Measurements from ENCODE around the gene ATP10A.

ATP10A gene

DNA sequence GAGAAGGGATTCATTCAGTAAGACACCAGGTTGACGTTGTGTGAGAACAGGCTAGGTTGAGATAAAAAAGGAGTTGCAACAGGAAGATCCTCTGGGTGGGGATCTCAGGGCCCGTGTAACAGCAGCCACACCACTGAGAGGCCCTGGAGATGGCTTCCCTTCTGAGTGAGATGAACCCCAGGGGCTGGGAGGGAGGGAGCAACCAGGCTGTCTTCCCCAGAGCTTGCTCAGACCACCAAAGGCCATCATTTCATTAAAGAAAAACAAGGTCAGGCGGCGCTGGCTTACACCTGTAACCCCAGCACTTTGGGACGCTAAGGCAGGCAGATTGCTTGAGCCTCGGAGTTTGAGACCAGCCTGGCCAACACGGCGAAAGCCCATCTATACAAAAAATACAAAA, 187.7 kb downstream of the ATP10A start:
- Histone ChIP-seq H3K27me3 (ENCODE audit: control insufficient read depth, insufficient read depth, low read length) (peaks cover 7% of the 10 kb centered on the region), H3K4me1 (ENCODE audit: control insufficient read depth, insufficient read depth, low read length) (peaks cover under 1% of the 10 kb centered on the region), H3K9me3 (ENCODE audit: control insufficient read depth, low read length) (no peaks in the 10 kb centered on the region), H3K4me3 (ENCODE audit: low read length) (no peak overlapping the region), H3K9ac (ENCODE audit: low read length) (no peak overlapping the region), H3K36me3 (ENCODE audit: control insufficient read depth, insufficient read depth, low read length) (no peaks in the 10 kb centered on the region)

- H3K9me3 ChIP-seq (ENCODE audit: control insufficient read depth, low read length): no peaks in the 10 kb centered on the region
- H3K4me3 ChIP-seq (ENCODE audit: low read length): no peak overlapping the region
- no peak overlapping the region for H3K9ac ChIP-seq (ENCODE audit: low read length)
- peaks cover 12% of the 10 kb centered on the region for H3K27me3 ChIP-seq (ENCODE audit: control insufficient read depth, insufficient read depth, low read length)
- H3K4me1 ChIP-seq (ENCODE audit: control insufficient read depth, insufficient read depth, low read length): peaks cover 5% of the 10 kb centered on the region
- no peaks in the 10 kb centered on the region for H3K36me3 ChIP-seq (ENCODE audit: control insufficient read depth, insufficient read depth, low read length)
Measured at GRCh38 chr15:25674913-25675312, 188.2 kb downstream of the ATP10A start.

- Histone ChIP-seq H3K4me3 (ENCODE audit: low read length) (no peak overlapping the region), H3K9ac (ENCODE audit: low read length) (no peak overlapping the region), H3K9me3 (ENCODE audit: control insufficient read depth, low read length) (no peaks in the 10 kb centered on the region), H3K36me3 (ENCODE audit: control insufficient read depth, insufficient read depth, low read length) (no peaks in the 10 kb centered on the region), H3K27me3 (ENCODE audit: control insufficient read depth, insufficient read depth, low read length) (peaks cover 15% of the 10 kb centered on the region), H3K4me1 (ENCODE audit: control insufficient read depth, insufficient read depth, low read length) (peaks cover 6% of the 10 kb centered on the region)
Measured at GRCh38 chr15:25673972-25674371, 189.2 kb downstream of the ATP10A start.

- peaks cover 6% of the 10 kb centered on the region for H3K4me1 ChIP-seq (ENCODE audit: control insufficient read depth, insufficient read depth, low read length)
- no peaks in the 10 kb centered on the region for H3K36me3 ChIP-seq (ENCODE audit: control insufficient read depth, insufficient read depth, low read length)
- no peak overlapping the region for H3K9ac ChIP-seq (ENCODE audit: low read length)
- H3K27me3 ChIP-seq (ENCODE audit: control insufficient read depth, insufficient read depth, low read length): peaks cover 15% of the 10 kb centered on the region
- no peak overlapping the region for H3K4me3 ChIP-seq (ENCODE audit: low read length)
- H3K9me3 ChIP-seq (ENCODE audit: control insufficient read depth, low read length): no peaks in the 10 kb centered on the region
Measured at GRCh38 chr15:25673351-25673750, 189.8 kb downstream of the ATP10A start.

DNA sequence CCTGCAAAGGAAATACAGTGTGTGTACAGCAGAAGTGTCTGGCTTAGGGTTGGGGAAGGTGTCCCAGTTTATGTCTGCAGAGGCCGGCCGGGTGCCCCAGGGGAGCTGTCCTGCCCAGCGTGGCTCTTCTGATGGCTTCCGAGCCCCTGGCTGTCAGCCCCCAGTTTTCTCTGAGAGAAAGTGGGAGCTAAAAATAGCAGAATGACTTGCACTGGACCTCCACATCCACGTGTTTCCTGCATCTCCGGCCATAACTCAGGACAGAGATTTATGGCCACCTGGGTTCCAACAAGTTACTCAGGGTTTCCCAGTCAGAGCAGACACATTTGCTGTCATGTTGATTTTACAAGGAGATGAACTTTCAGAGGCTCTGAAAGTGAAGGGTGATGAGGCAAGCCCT, 192.0 kb downstream of the ATP10A start:
- H3K4me1 ChIP-seq (ENCODE audit: control insufficient read depth, insufficient read depth, low read length): peaks cover 6% of the 10 kb centered on the region
- H3K36me3 ChIP-seq (ENCODE audit: control insufficient read depth, insufficient read depth, low read length): no peaks in the 10 kb centered on the region
- H3K4me3 ChIP-seq (ENCODE audit: low read length): no peak overlapping the region

DNA sequence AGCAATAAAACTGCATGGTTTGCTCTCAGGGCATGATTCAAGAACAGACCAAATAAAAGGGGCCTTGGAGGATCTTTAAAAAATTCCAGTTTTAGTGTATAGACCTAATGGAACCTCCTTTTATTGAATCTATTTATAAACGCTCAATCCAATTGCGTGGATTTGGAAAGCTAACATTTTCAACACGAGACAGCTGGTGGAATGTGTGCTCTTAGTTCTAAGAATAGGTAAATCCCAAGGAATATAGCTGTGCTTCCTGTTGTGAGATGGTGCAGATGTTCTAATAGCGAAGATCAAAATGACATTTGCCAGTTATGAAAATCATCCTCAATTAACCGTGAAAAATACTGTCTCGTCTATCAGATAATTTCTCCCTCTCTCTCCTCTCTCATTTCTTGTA, 192.5 kb downstream of the ATP10A start:
- Histone ChIP-seq H3K9ac (ENCODE audit: low read length) (no peak overlapping the region), H3K4me1 (ENCODE audit: control insufficient read depth, insufficient read depth, low read length) (peaks cover 6% of the 10 kb centered on the region)

More for the DNA sequence above, 192.0 kb downstream of the ATP10A start:
- no peak overlapping the region for H3K9ac ChIP-seq (ENCODE audit: low read length)
- H3K27me3 ChIP-seq (ENCODE audit: control insufficient read depth, insufficient read depth, low read length): peaks cover 15% of the 10 kb centered on the region
- no peaks in the 10 kb centered on the region for H3K9me3 ChIP-seq (ENCODE audit: control insufficient read depth, low read length)

DNA sequence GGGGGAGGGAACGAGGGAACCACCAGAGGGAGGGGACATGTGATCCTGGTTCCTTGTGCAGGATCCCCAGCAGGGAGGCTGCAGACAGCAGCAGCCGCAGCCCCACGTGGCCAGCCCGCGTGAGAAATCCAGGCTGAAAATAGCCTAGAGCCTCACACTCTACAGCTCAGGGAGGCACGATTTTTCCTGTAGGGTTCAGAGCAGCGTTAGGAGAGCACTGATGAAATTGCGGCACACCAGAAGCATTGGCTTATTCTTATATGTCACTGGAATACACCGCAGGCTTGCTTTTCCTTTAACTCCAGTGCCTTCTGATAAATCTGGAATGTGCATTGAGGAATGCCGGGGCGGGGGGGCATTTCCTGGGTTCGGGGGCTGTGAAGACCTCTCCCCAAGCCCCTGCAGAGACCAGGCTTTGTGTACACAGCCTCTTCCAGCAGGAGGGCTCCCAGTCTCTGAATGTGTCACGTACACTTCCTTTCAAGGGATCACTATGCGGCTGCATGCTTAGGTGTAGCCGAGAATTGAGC, 193.0 kb downstream of the ATP10A start:
- Histone ChIP-seq H3K9me3 (ENCODE audit: control insufficient read depth, low read length) (no peaks in the 10 kb centered on the region), H3K36me3 (ENCODE audit: control insufficient read depth, insufficient read depth, low read length) (no peaks in the 10 kb centered on the region), H3K9ac (ENCODE audit: low read length) (no peak overlapping the region), H3K27me3 (ENCODE audit: control insufficient read depth, insufficient read depth, low read length) (peaks cover 15% of the 10 kb centered on the region), H3K4me3 (ENCODE audit: low read length) (no peak overlapping the region), H3K4me1 (ENCODE audit: control insufficient read depth, insufficient read depth, low read length) (peaks cover 6% of the 10 kb centered on the region)

More for the DNA sequence above, 192.5 kb downstream of the ATP10A start:
- no peak overlapping the region for H3K4me3 ChIP-seq (ENCODE audit: low read length)
- peaks cover 15% of the 10 kb centered on the region for H3K27me3 ChIP-seq (ENCODE audit: control insufficient read depth, insufficient read depth, low read length)
- H3K9me3 ChIP-seq (ENCODE audit: control insufficient read depth, low read length): no peaks in the 10 kb centered on the region
- no peaks in the 10 kb centered on the region for H3K36me3 ChIP-seq (ENCODE audit: control insufficient read depth, insufficient read depth, low read length)

DNA sequence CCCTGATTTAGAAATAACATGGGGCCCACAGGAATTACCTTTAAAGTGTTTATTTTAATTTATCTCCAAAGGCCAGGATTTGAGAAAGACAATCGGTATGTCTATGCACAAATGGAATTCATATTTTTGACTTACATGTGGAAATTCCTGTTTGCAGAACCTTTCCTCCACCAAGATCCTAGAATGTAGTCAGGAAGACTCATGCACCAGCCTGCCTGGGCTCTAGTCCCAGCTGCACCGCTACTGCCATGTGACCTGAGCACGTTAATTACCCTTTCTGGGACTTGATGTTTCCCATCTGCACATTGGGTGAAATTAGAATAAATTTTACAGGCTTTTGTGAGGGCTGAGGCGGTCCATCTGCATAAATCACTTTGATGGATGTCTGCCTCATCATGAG, 194.2 kb downstream of the ATP10A start:
- no peak overlapping the region for H3K4me3 ChIP-seq (ENCODE audit: low read length)

GRCh38 chr15:25668236-25668795, 194.8 kb downstream of the ATP10A start:
- no peaks in the 10 kb centered on the region for H3K36me3 ChIP-seq (ENCODE audit: control insufficient read depth, insufficient read depth, low read length)
- H3K27me3 ChIP-seq (ENCODE audit: control insufficient read depth, insufficient read depth, low read length): peaks cover 15% of the 10 kb centered on the region
- no peak overlapping the region for H3K9ac ChIP-seq (ENCODE audit: low read length)
- no peaks in the 10 kb centered on the region for H3K9me3 ChIP-seq (ENCODE audit: control insufficient read depth, low read length)
- no peak overlapping the region for H3K4me3 ChIP-seq (ENCODE audit: low read length)
- H3K4me1 ChIP-seq (ENCODE audit: control insufficient read depth, insufficient read depth, low read length): peaks cover 6% of the 10 kb centered on the region

More for the DNA sequence above, 194.2 kb downstream of the ATP10A start:
- Histone ChIP-seq H3K27me3 (ENCODE audit: control insufficient read depth, insufficient read depth, low read length) (peaks cover 15% of the 10 kb centered on the region), H3K4me1 (ENCODE audit: control insufficient read depth, insufficient read depth, low read length) (peaks cover 6% of the 10 kb centered on the region), H3K9ac (ENCODE audit: low read length) (no peak overlapping the region), H3K9me3 (ENCODE audit: control insufficient read depth, low read length) (no peaks in the 10 kb centered on the region), H3K36me3 (ENCODE audit: control insufficient read depth, insufficient read depth, low read length) (no peaks in the 10 kb centered on the region)

DNA sequence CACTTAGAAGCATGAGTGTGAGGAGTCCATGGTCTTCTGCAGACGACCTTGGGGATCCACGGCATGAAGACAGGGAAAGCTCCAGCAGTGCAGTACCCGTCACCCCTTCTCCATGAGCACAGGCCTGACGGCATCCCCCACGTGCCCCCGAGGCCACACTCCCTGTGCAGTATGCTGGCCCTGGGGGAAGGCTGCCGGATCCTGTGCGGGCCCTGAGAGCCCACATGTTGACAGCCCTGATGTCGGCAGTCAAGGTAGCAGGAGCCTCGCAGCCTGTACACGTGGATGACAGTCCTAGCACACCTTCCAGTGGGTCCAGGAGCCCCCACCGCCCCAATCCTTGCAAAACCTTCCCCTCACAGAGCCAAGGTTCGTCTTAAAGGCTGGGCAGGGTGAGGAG, 195.3 kb downstream of the ATP10A start:
- no peak overlapping the region for H3K4me3 ChIP-seq (ENCODE audit: low read length)
- H3K36me3 ChIP-seq (ENCODE audit: control insufficient read depth, insufficient read depth, low read length): no peaks in the 10 kb centered on the region
- H3K9ac ChIP-seq (ENCODE audit: low read length): no peak overlapping the region
- H3K9me3 ChIP-seq (ENCODE audit: control insufficient read depth, low read length): no peaks in the 10 kb centered on the region
- H3K27me3 ChIP-seq (ENCODE audit: control insufficient read depth, insufficient read depth, low read length): peaks cover 15% of the 10 kb centered on the region
- H3K4me1 ChIP-seq (ENCODE audit: control insufficient read depth, insufficient read depth, low read length): peaks cover 6% of the 10 kb centered on the region

DNA sequence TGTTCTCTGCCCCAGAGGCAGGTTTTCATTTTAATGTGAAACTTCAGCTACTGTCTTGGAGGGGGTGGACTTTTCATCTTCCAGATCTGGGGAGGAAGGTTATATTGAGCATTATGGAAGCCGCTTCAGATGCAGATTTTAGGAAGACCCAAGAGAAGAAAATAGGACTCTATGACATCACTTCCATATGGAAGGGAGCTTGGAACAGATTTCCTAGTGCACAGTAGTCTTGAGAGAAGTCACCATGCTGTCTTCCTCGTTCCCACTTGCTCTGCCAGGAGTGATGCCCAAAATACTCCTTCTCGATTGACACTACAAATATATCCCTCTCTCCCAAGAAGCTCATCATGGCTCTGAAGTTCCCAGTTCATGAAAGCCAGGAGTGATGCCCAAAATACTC, 197.2 kb downstream of the ATP10A start:
- Histone ChIP-seq H3K4me1 (ENCODE audit: control insufficient read depth, insufficient read depth, low read length) (peaks cover 6% of the 10 kb centered on the region), H3K36me3 (ENCODE audit: control insufficient read depth, insufficient read depth, low read length) (no peaks in the 10 kb centered on the region), H3K27me3 (ENCODE audit: control insufficient read depth, insufficient read depth, low read length) (peaks cover 11% of the 10 kb centered on the region), H3K9me3 (ENCODE audit: control insufficient read depth, low read length) (no peaks in the 10 kb centered on the region), H3K9ac (ENCODE audit: low read length) (no peak overlapping the region), H3K4me3 (ENCODE audit: low read length) (no peak overlapping the region)

DNA sequence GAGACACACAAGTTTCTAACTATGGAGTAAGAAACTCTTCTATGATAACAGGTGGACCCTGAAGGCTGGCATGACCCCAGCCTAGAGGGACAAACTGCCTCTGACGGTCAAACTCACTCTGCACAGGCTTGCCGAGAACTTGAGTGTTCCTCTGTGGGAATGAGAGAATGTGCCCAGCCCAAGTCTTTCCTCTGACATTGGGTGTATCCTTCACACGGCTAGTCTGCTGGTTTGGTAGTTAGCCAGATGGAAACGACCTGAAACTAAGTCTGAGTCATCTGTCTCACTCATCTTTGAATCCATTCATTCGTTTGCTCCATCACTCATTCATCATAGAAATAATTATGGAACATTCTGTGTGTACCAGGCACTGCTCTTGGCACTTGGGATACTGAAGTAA, 198.4 kb downstream of the ATP10A start:
- no peak overlapping the region for H3K4me3 ChIP-seq (ENCODE audit: low read length)
- no peaks in the 10 kb centered on the region for H3K4me1 ChIP-seq (ENCODE audit: control insufficient read depth, insufficient read depth, low read length)
- H3K9me3 ChIP-seq (ENCODE audit: control insufficient read depth, low read length): no peaks in the 10 kb centered on the region
- peaks cover 2% of the 10 kb centered on the region for H3K27me3 ChIP-seq (ENCODE audit: control insufficient read depth, insufficient read depth, low read length)
- no peaks in the 10 kb centered on the region for H3K36me3 ChIP-seq (ENCODE audit: control insufficient read depth, insufficient read depth, low read length)
- H3K9ac ChIP-seq (ENCODE audit: low read length): no peak overlapping the region

- H3K4me3 ChIP-seq (ENCODE audit: low read length): no peak overlapping the region
- H3K4me1 ChIP-seq (ENCODE audit: control insufficient read depth, insufficient read depth, low read length): no peaks in the 10 kb centered on the region
- H3K27me3 ChIP-seq (ENCODE audit: control insufficient read depth, insufficient read depth, low read length): no peaks in the 10 kb centered on the region
- no peak overlapping the region for H3K9ac ChIP-seq (ENCODE audit: low read length)
- no peaks in the 10 kb centered on the region for H3K36me3 ChIP-seq (ENCODE audit: control insufficient read depth, insufficient read depth, low read length)
- H3K9me3 ChIP-seq (ENCODE audit: control insufficient read depth, low read length): no peaks in the 10 kb centered on the region
Measured at GRCh38 chr15:25663515-25663914, 199.6 kb downstream of the ATP10A start.

All from mucosa of stomach (tissue), 1 donor.